IMR-90 (cell line): Measurements from ENCODE around the gene SPDYE4. TPM values are rescaled to one million over a fixed set of nuclear protein-coding genes. Genes with fewer than 3 reads are reported as not detected.

Experiments used
- ATAC-seq: fragments of 200-7000 bp; cut with Tn5 transposase; 2 replicates; pipeline ENCODE4 v1.9.1; 2020; ENCODE audit warnings: low read depth, mild to moderate bottlenecking, moderate library complexity
- BruUV-seq: library from RNA; stranded (reverse); fragments of 400-500 nt; replicated peaks from 2 replicates; lab custom pipeline; 2021; lab: Mats Ljungman, UMichigan
- CTCF ChIA-PET: fragments of 300-600 bp; formaldehyde crosslinking; extraction: SDS; loops from one replicate; lab custom pipeline; 2021; ENCODE audit warnings: antibody characterized with exemption; lab: Yijun Ruan, JAX
- POLR2A ChIA-PET: fragments of 300-600 bp; sonication (Branson Sonifier 250); formaldehyde crosslinking; loops from one replicate; lab custom pipeline; 2022; ENCODE audit warnings: antibody characterized with exemption; ENCODE audit not compliant: unreplicated experiment; lab: Charles Lee
- DNase-seq: peaks from one replicate; pipeline ENCODE4 v3.0.0; 2013
- H2AFZ ChIP-seq: replicated peaks from 2 replicates; pipeline ENCODE3; 2013; ENCODE audit warnings: low read length, mild to moderate bottlenecking; ENCODE audit not compliant: poor library complexity
- H2AK5ac ChIP-seq: 2 replicates; pipeline ENCODE4 v1.6.1; 2013; ENCODE audit warnings: low read depth, low read length, inconsistent platforms
- H2AK9ac ChIP-seq: replicated peaks from 2 replicates; pipeline ENCODE3; 2013; ENCODE audit warnings: mild to moderate bottlenecking, low read depth, low read length, moderate library complexity; ENCODE audit not compliant: poor library complexity
- H2BK120ac ChIP-seq: 2 replicates; pipeline ENCODE4 v1.6.1; 2013; ENCODE audit warnings: low read depth, low read length, inconsistent platforms
- H2BK15ac ChIP-seq: 3 replicates; pipeline ENCODE4 v1.6.1; 2013; ENCODE audit warnings: low read depth, low read length, inconsistent platforms
- H2BK20ac ChIP-seq: 2 replicates; pipeline ENCODE4 v1.6.1; 2013; ENCODE audit warnings: low read depth, mild to moderate bottlenecking, inconsistent platforms, low read length, moderate library complexity
- H2BK5ac ChIP-seq: 2 replicates; pipeline ENCODE4 v1.6.1; 2013; ENCODE audit warnings: mild to moderate bottlenecking, low read depth, low read length, inconsistent platforms; ENCODE audit not compliant: poor library complexity, severe bottlenecking
- H3K14ac ChIP-seq: replicated peaks from 2 replicates; pipeline ENCODE4 v1.6.1; 2013; ENCODE audit warnings: low read depth, low read length, inconsistent platforms
- H3K18ac ChIP-seq: 2 replicates; pipeline ENCODE4 v1.6.1; 2013; ENCODE audit warnings: low read depth, low read length, control low read depth
- H3K23ac ChIP-seq: 2 replicates; pipeline ENCODE4 v1.6.1; 2013; ENCODE audit warnings: low read depth, low read length, inconsistent platforms
- H3K27ac ChIP-seq: 2 replicates; pipeline ENCODE4 v1.5.1; 2013; ENCODE audit warnings: mild to moderate bottlenecking, control low read depth, low read length; ENCODE audit not compliant: insufficient read depth
- H3K27me3 ChIP-seq: 2 replicates; pipeline ENCODE4 v1.6.1; 2013; ENCODE audit warnings: low read length; ENCODE audit not compliant: control insufficient read depth, insufficient read depth
- H3K36me3 ChIP-seq: 2 replicates; pipeline ENCODE4 v1.6.1; 2013; ENCODE audit warnings: low read length, mixed read lengths; ENCODE audit not compliant: control insufficient read depth, insufficient read depth
- H3K4ac ChIP-seq: 2 replicates; pipeline ENCODE4 v1.6.1; 2013; ENCODE audit warnings: low read depth, low read length, inconsistent platforms
- H3K4me1 ChIP-seq: 2 replicates; pipeline ENCODE4 v1.6.1; 2013; ENCODE audit warnings: low read length, mixed read lengths; ENCODE audit not compliant: control insufficient read depth, insufficient read depth
- H3K4me2 ChIP-seq: 2 replicates; pipeline ENCODE4 v1.6.1; 2013; ENCODE audit warnings: low read depth, mild to moderate bottlenecking, control low read depth, low read length, moderate library complexity
- H3K4me3 ChIP-seq: 2 replicates; pipeline ENCODE4 v1.5.1; 2013; ENCODE audit warnings: low read depth, mild to moderate bottlenecking, control low read depth, low read length, moderate library complexity; ENCODE audit not compliant: insufficient read depth
- H3K56ac ChIP-seq: 2 replicates; pipeline ENCODE4 v1.6.1; 2013; ENCODE audit warnings: low read length, inconsistent platforms; ENCODE audit not compliant: insufficient read depth; ENCODE audit errors: extremely low read depth
- H3K79me1 ChIP-seq, 2 experiments: 2 replicates each; pipeline ENCODE4 v1.6.1; 2013; ENCODE audit warnings: low read length in 2 of 2, inconsistent platforms in 1 of 2, low read depth in 1 of 2
- H3K9ac ChIP-seq: 2 replicates; pipeline ENCODE4 v1.6.1; 2013; ENCODE audit warnings: low read depth, low read length, control low read depth
- H3K9me1 ChIP-seq: 2 replicates; pipeline ENCODE4 v1.6.1; 2013; ENCODE audit warnings: low read length, inconsistent platforms; ENCODE audit not compliant: insufficient read depth
- H3K9me3 ChIP-seq: 2 replicates; pipeline ENCODE4 v1.6.1; 2013; ENCODE audit warnings: low read length; ENCODE audit not compliant: control insufficient read depth, insufficient read depth
- H4K20me1 ChIP-seq: 2 replicates; pipeline ENCODE4 v1.6.1; 2013; ENCODE audit warnings: low read length, inconsistent platforms; ENCODE audit not compliant: insufficient read depth
- H4K5ac ChIP-seq: 2 replicates; pipeline ENCODE4 v1.6.1; 2013; ENCODE audit warnings: mild to moderate bottlenecking, low read depth, low read length, control low read depth
- H4K8ac ChIP-seq, 2 experiments: 2 replicates each; pipeline ENCODE4 v1.6.1; 2013; ENCODE audit warnings: low read depth in 2 of 2, low read length in 2 of 2, control low read depth in 1 of 2, inconsistent platforms in 1 of 2
- H4K91ac ChIP-seq: 2 replicates; pipeline ENCODE4 v1.6.1; 2013; ENCODE audit warnings: low read depth, low read length, inconsistent platforms; ENCODE audit not compliant: insufficient read depth
- BHLHE40 ChIP-seq: fragments of 150-350 bp; IDR thresholded peaks from 2 replicates; pipeline ENCODE4 v1.6.1; 2016; ENCODE audit warnings: mild to moderate bottlenecking, low read depth, low read length
- CEBPB ChIP-seq: IDR thresholded peaks from 2 replicates; pipeline ENCODE4 v1.6.1; 2012; ENCODE audit warnings: low read depth, low read length, improper control_type of control experiment
- CHD1 ChIP-seq: IDR thresholded peaks from 2 replicates; pipeline ENCODE4 v1.6.1; 2012; ENCODE audit warnings: low read depth, low read length, improper control_type of control experiment
- ELK1 ChIP-seq: fragments of 150-350 bp; IDR thresholded peaks from 2 replicates; pipeline ENCODE4 v1.6.1; 2016; ENCODE audit warnings: low read depth, mild to moderate bottlenecking, low read length, moderate library complexity, borderline replicate concordance
- FOS ChIP-seq: fragments of 150-350 bp; IDR thresholded peaks from 2 replicates; pipeline ENCODE4 v1.6.1; 2016; ENCODE audit warnings: low read depth, low read length
- MAFK ChIP-seq: IDR thresholded peaks from 2 replicates; pipeline ENCODE4 v1.6.1; 2012; ENCODE audit warnings: low read depth, low read length, improper control_type of control experiment
- MAZ ChIP-seq: IDR thresholded peaks from 2 replicates; pipeline ENCODE4 v1.6.1; 2012; ENCODE audit warnings: low read depth, mild to moderate bottlenecking, low read length, improper control_type of control experiment, moderate library complexity, borderline replicate concordance
- MXI1 ChIP-seq: IDR thresholded peaks from 2 replicates; pipeline ENCODE4 v1.6.1; 2012; ENCODE audit warnings: low read depth, mild to moderate bottlenecking, low read length, moderate library complexity, borderline replicate concordance
- POLR2A ChIP-seq: IDR thresholded peaks from 2 replicates; pipeline ENCODE4 v1.6.1; 2012; ENCODE audit warnings: mild to moderate bottlenecking, low read depth, low read length
- RAD21 ChIP-seq: IDR thresholded peaks from 2 replicates; pipeline ENCODE4 v1.6.1; 2012; ENCODE audit warnings: low read length, improper control_type of control experiment
- RFX5 ChIP-seq: IDR thresholded peaks from 2 replicates; pipeline ENCODE4 v1.8.0; 2012; ENCODE audit warnings: low read depth, mild to moderate bottlenecking, low read length, moderate library complexity
- SMC3 ChIP-seq: fragments of 150-350 bp; IDR thresholded peaks from 2 replicates; pipeline ENCODE4 v1.6.1; 2016; ENCODE audit warnings: low read depth, mild to moderate bottlenecking, antibody characterized with exemption, low read length, moderate library complexity
- USF2 ChIP-seq: fragments of 150-350 bp; IDR thresholded peaks from 2 replicates; pipeline ENCODE4 v1.6.1; 2017; ENCODE audit warnings: mild to moderate bottlenecking, antibody characterized with exemption, low read length, low read depth
- WGBS, 2 experiments: methylation state at CpG; one replicate each; pipeline versions ENCODE4 v1.1.5 to v1.1.7; 2013; ENCODE audit warnings: missing lambda C conversion rate in 2 of 2; ENCODE audit not compliant: insufficient read length in 1 of 2; ENCODE audit errors: extremely low coverage in 2 of 2; 5-methylcytosine and 5-hydroxymethylcytosine counted together
- dilution Hi-C: fragments of 300-500 bp; cut with HindIII; formaldehyde crosslinking; loops from one replicate; pipeline ENCODE4 v1.14.3; 2018; ENCODE audit warnings: low sequenced_read_pairs; ENCODE audit not compliant: unreplicated experiment
- in situ Hi-C: fragments of 300-500 bp; cut with MboI; formaldehyde crosslinking; loops from 3 replicates; pipeline ENCODE4 v1.14.3; 2019; ENCODE audit warnings: low sequenced_read_pairs, inconsistent platforms, mixed read lengths
- intact Hi-C: fragments of 100-400 bp; cut with micrococcal nuclease; formaldehyde crosslinking; loops from 2 replicates; pipeline ENCODE4 v1.10.0; 2022
- polyA plus RNA-seq, 3 experiments: library from polyadenylated mRNA; depleted of rRNA; stranded (reverse); fragments of >200 nt; gene quantifications; 2 replicates each; pipeline ENCODE4 v1.2.3, GENCODE V29; 2012; ENCODE audit warnings: low replicate concordance in 1 of 3
- total RNA-seq: library from RNA; depleted of rRNA; stranded (reverse); fragments of >200 nt; gene quantifications from 2 replicates; pipeline ENCODE4 v1.2.3, GENCODE V29; 2012

The SPDYE4 gene
- total and polyA plus RNA-seq, 2 of the 4 experiments (the other 2 are of a cell fraction), result not detected

GRCh38 chr17:8734876-8735275 is 23.5 kb downstream of the SPDYE4 start:
- WGBS, 2 experiments, result no CpG with 5 or more reads among the region's 10 CpGs
- H3K18ac ChIP-seq, result no peak overlapping the region

More at GRCh38 chr17:8734876-8735275, 23.5 kb downstream of the SPDYE4 start:
- in situ Hi-C loops, result no loop called here
- Histone ChIP-seq H4K91ac (no peak overlapping the region), H3K79me1 (no peaks in the 10 kb centered on the region), H3K4me3 (no peak overlapping the region), H3K27ac (no peak overlapping the region), H4K20me1 (no peaks in the 10 kb centered on the region), H3K4me1 (no peaks in the 10 kb centered on the region), H3K9me3 (no peaks in the 10 kb centered on the region), H3K9me1 (no peaks in the 10 kb centered on the region), H2BK20ac (no peak overlapping the region), H2BK120ac (no peak overlapping the region), H2BK15ac (no peak overlapping the region), H3K4me2 (no peak overlapping the region), H3K56ac (no peak overlapping the region), H2BK5ac (no peak overlapping the region), H4K5ac (no peak overlapping the region), H3K27me3 (peaks cover 14% of the 10 kb centered on the region), H3K23ac (no peak overlapping the region), H3K14ac (no peak overlapping the region), H2AK5ac (no peak overlapping the region), H3K9ac (no peak overlapping the region), H3K36me3 (no peaks in the 10 kb centered on the region), H2AK9ac (no peak overlapping the region), H2AFZ (no peak overlapping the region), H3K4ac (no peak overlapping the region), H4K8ac (no peak overlapping the region)
- ChIA-PET CTCF (interaction anchor here (0.6 kb wide), 1 partner anchor 616 kb away, joined by 5 read pairs; no protein-coding TSS in a partner anchor), POLR2A (no interaction called here)
- intact Hi-C loops, result no loop called here
- dilution Hi-C loops, result no loop called here
- no TSS peak for BruUV-seq
- TF ChIP-seq MAFK (no peak), ELK1 (no peak), CHD1 (no peak), USF2 (no peak), RFX5 (no peak), SMC3 (no peak), FOS (no peak), RAD21 (no peak), CEBPB (no peak), POLR2A (no peak), MXI1 (no peak), BHLHE40 (no peak), MAZ (no peak)
- ATAC-seq (no peak), DNase-seq (no peak)
